GM12891 (cell line): ENCODE measurements around the gene VAV3.

ENCODE experiments used
- POLR2AphosphoS5 ChIP-seq: IDR thresholded peaks from 2 replicates; pipeline ENCODE4 v1.6.1; 2011; ENCODE audit warnings: low read depth, low read length, control low read depth
- SPI1 ChIP-seq: IDR thresholded peaks from 2 replicates; pipeline ENCODE4 v1.6.1; 2011; ENCODE audit warnings: low read depth, low read length, control low read depth

- TF ChIP-seq SPI1, result no peak
- TF ChIP-seq POLR2AphosphoS5, result no peak
These were observed 173.6 kb downstream of the VAV3 start for GRCh38 chr1:107791348-107791747.
